UCSD-AML1 (cell line): ENCODE measurements around the gene AK1.

Source experiments
- DNase-seq: peaks from one replicate; lab custom pipeline; 2025; ENCODE audit not compliant: unreplicated experiment; lab: John Stamatoyannopoulos, UW

The AK1 gene

DNA sequence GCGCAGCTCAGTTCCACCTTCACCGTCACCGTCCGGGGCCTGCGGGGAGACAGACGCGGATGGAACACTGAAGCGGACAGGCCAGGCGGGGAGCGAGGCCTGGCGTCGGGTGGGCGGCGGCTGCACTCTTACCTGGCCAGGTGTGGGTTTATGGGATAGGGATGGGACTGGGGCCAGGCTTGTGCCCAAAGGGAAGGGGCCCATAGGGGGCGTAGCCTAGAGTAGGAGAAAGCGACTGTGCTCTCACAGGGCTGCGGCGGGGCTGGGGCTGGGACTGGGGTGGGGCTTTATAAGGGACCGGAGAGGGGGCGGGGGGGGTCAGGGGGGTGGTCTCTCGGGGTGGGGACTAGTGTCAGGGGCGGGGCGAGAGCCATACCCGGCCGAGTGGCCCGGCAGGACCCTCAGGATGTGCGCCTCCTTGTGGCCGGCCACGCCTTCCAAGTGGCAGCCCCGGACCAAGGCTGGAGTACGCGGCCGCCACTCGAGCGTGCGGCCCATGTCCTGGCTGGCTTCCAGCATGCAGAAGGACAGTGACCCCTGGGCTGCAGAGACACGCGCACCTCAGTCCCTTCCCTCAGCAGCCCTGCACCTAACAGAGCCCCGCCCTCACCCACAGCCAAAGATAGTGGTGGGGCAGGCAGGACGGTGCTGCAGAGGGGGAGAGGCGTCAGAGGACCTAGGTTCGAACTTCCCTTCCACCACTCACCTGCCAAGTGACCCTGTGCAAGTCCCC lies 52.0 kb downstream of the AK1 start:
- DNase-seq: no peak

DNA sequence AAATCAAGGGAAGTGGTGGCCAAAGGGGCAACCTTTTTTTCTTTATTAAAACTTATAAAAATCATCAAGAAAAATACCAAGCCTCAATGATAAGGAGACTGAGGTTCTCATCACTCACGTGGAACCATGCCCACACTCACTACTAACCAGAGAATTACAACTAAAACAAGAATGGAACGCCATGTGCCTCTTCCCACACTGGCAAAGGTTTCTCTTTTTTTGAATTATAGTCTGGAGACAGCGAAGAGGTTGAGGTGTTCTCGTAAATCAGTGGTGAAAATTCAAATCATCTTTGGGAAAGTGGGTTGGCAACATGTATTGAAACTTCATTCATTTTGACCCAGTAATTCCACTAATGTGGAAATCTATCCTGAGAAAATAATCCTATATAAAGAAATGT lies 55.4 kb downstream of the AK1 start:
- no peak for DNase-seq

DNA sequence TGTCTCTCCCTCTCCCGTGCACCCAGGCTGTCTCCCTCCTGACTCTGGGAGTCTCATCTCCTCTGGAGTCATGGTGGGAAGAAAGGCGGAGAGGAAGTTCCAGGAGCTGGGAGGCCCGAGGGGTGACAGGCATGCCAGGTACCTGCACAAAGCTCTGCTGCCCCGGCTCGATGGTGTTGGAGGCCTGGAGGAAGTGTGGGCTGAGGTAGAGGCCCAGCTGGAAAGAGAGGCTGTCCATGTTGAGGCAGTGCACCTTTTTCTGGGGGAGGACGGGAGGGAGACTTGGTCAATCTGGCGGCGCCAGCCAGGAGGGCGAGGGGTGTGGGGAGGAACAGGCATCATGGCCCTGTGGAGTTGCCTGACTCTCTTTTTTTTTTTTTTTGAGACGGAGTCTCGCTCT lies 58.9 kb downstream of the AK1 start:
- DNase-seq: no peak

DNA sequence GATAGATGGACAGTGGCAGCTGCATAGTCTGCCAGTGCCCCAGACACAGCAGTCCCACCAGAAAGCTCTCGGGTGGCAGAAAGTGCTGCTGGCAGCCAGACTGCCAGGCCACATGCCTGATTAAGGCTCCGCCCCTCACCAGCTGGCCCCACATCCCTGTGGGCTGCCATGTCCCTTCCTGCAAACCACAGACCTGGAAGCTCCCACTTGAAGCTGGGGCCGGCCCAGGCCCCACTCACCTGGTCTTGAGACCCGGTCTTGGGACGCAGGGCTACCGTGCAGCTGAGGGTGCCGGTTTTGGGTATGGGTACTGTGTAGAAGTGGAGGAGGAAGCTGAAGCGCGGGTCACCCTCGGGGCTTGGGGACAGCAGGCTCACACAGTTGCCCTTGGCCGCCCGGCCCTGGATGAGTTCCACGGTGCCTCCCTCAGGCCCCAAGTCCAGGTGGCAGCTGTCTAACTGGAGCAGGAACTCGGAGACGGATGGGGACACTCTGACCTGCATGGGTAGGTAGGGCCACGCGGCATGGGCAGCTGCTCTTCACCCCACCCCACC lies 59.5 kb downstream of the AK1 start:
- DNase-seq: no peak

DNA sequence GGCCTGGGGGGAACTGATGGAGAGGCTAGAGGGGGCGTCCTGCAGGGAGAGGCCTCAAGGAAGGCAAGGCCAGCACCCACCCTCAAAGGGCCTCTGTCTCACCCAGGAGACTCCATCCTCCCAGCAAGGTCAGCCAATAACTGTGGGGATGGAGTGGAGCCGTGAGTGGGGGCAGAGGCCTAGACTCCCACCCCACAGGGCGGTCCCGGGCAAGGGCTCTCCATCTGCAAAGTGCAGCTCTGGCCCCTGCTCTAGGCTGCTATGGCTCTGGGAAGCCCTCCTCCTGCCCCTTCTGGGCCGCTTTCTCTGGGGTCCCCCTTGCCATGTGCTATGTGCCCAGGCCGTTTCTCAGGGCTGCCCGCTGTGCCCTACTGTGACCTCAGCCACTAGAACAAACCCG lies 60.7 kb downstream of the AK1 start:
- DNase-seq: no peak
